AG10803 (cell line): ENCODE results near the gene DDRGK1.

Experiments used
- DNase-seq: peaks from one replicate; pipeline ENCODE4 v3.0.0; 2010; ENCODE audit warnings: low read depth
- H3K4me3 ChIP-seq: 2 replicates; pipeline ENCODE4 v1.5.1; 2011; ENCODE audit warnings: mild to moderate bottlenecking, low read length, control low read depth
- CTCF ChIP-seq: conservative IDR thresholded peaks from 2 replicates; pipeline ENCODE4 v1.5.1; 2011; ENCODE audit warnings: mild to moderate bottlenecking, low read length, control low read depth, inconsistent platforms

The DDRGK1 gene

GRCh38 chr20:3150908-3151307, 53.6 kb downstream of the DDRGK1 start:
- DNase-seq = no peak
- no peak for TF ChIP-seq CTCF
- H3K4me3 ChIP-seq = no peak overlapping the region

- no peak overlapping the region for H3K4me3 ChIP-seq
- no peak for DNase-seq
- no peak for TF ChIP-seq CTCF
Observed at GRCh38 chr20:3146732-3147341, 57.6 kb downstream of the DDRGK1 start.

- no peak for DNase-seq
- TF ChIP-seq CTCF = no peak
- H3K4me3 ChIP-seq = no peak overlapping the region
Observed at GRCh38 chr20:3141757-3142156, 62.7 kb downstream of the DDRGK1 start.
